H9 (cell line): ENCODE data around the gene ABI3. TPM values are rescaled to one million over a fixed set of nuclear protein-coding genes. Genes with fewer than 3 reads are reported as not detected.

Experiments
- DNase-seq: peaks from one replicate; pipeline ENCODE4 v3.0.0-alpha.2; 2017
- H2AFZ ChIP-seq: one replicate; pipeline ENCODE4 v1.6.1; 2013; ENCODE audit warnings: mild to moderate bottlenecking, low read length, control low read depth, moderate library complexity
- H2AK5ac ChIP-seq: 2 replicates; pipeline ENCODE4 v1.6.1; 2013; ENCODE audit warnings: low read length, control low read depth, mixed read lengths; ENCODE audit not compliant: insufficient read length
- H2BK120ac ChIP-seq: one replicate; pipeline ENCODE4 v1.6.1; 2013; ENCODE audit warnings: low read depth, mild to moderate bottlenecking, low read length, control low read depth, inconsistent platforms; ENCODE audit not compliant: poor library complexity, severe bottlenecking
- H2BK12ac ChIP-seq: 2 replicates; pipeline ENCODE4 v1.6.1; 2013; ENCODE audit warnings: low read length, control low read depth, mixed read lengths, low read depth; ENCODE audit not compliant: insufficient read length
- H2BK15ac ChIP-seq: 2 replicates; pipeline ENCODE4 v1.6.1; 2013; ENCODE audit warnings: low read depth, low read length, control low read depth
- H2BK20ac ChIP-seq: one replicate; pipeline ENCODE4 v1.6.1; 2013; ENCODE audit warnings: low read depth, mild to moderate bottlenecking, low read length, control low read depth, inconsistent platforms; ENCODE audit not compliant: poor library complexity, severe bottlenecking
- H2BK5ac ChIP-seq: 2 replicates; pipeline ENCODE4 v1.6.1; 2013; ENCODE audit warnings: low read length, control low read depth, mixed read lengths; ENCODE audit not compliant: insufficient read length
- H3K14ac ChIP-seq: 2 replicates; pipeline ENCODE4 v1.6.1; 2013; ENCODE audit warnings: low read length, control low read depth; ENCODE audit not compliant: insufficient read depth
- H3K18ac ChIP-seq: 2 replicates; pipeline ENCODE4 v1.6.1; 2013; ENCODE audit warnings: low read depth, mild to moderate bottlenecking, mixed read lengths, low read length, control low read depth; ENCODE audit not compliant: insufficient read length
- H3K23ac ChIP-seq: 2 replicates; pipeline ENCODE4 v1.6.1; 2013; ENCODE audit warnings: low read length, control low read depth, mixed read lengths, low read depth; ENCODE audit not compliant: insufficient read length
- H3K23me2 ChIP-seq: 2 replicates; pipeline ENCODE4 v1.6.1; 2013; ENCODE audit warnings: low read depth, mild to moderate bottlenecking, mixed read lengths, low read length, control low read depth; ENCODE audit not compliant: insufficient read length, poor library complexity, severe bottlenecking
- H3K27ac ChIP-seq: 2 replicates; pipeline ENCODE4 v1.5.1; 2013; ENCODE audit warnings: low read length, control low read depth, mixed read lengths, low read depth; ENCODE audit not compliant: insufficient read length
- H3K27me3 ChIP-seq: 2 replicates; pipeline ENCODE4 v1.6.1; 2013; ENCODE audit warnings: low read length, control low read depth, inconsistent platforms; ENCODE audit not compliant: insufficient read depth
- H3K4ac ChIP-seq: 2 replicates; pipeline ENCODE4 v1.6.1; 2013; ENCODE audit warnings: low read depth, mild to moderate bottlenecking, control low read depth, inconsistent platforms, low read length, moderate library complexity
- H3K4me1 ChIP-seq: 2 replicates; pipeline ENCODE4 v1.6.1; 2013; ENCODE audit warnings: low read length, control low read depth, inconsistent platforms; ENCODE audit not compliant: insufficient read depth
- H3K4me2 ChIP-seq: 2 replicates; pipeline ENCODE4 v1.6.1; 2013; ENCODE audit warnings: low read length, control low read depth, mixed read lengths; ENCODE audit not compliant: insufficient read length, insufficient read depth
- H3K56ac ChIP-seq: 2 replicates; pipeline ENCODE4 v1.6.1; 2013; ENCODE audit warnings: low read depth, mild to moderate bottlenecking, mixed read lengths, low read length, control low read depth; ENCODE audit not compliant: insufficient read length
- H3K79me1 ChIP-seq: 2 replicates; pipeline ENCODE4 v1.6.1; 2013; ENCODE audit warnings: low read depth, mild to moderate bottlenecking, moderate library complexity, low read length, control low read depth, inconsistent platforms; ENCODE audit not compliant: insufficient read depth, poor library complexity, severe bottlenecking
- H3K79me2 ChIP-seq: 2 replicates; pipeline ENCODE4 v1.6.1; 2013; ENCODE audit warnings: low read length, control low read depth, inconsistent platforms; ENCODE audit not compliant: insufficient read depth
- H3K9ac ChIP-seq: 2 replicates; pipeline ENCODE4 v1.6.1; 2013; ENCODE audit warnings: low read length, control low read depth, mixed read lengths; ENCODE audit not compliant: insufficient read length; ENCODE audit errors: extremely low read depth
- H3K9me3 ChIP-seq: one replicate; pipeline ENCODE4 v1.6.1; 2013; ENCODE audit warnings: low read depth, low read length, inconsistent platforms; ENCODE audit not compliant: control insufficient read depth
- H3T11ph ChIP-seq: one replicate; pipeline ENCODE4 v1.6.1; 2013; ENCODE audit warnings: mild to moderate bottlenecking, low read length, control low read depth, inconsistent platforms
- H4K20me1 ChIP-seq: one replicate; pipeline ENCODE4 v1.6.1; 2013; ENCODE audit not compliant: control insufficient read depth, insufficient read length, insufficient read depth
- H4K5ac ChIP-seq: 2 replicates; pipeline ENCODE4 v1.6.1; 2013; ENCODE audit warnings: low read depth, mild to moderate bottlenecking, mixed read lengths, low read length, control low read depth; ENCODE audit not compliant: insufficient read length
- H4K8ac ChIP-seq: replicated peaks from 2 replicates; pipeline ENCODE4 v1.6.1; 2013; ENCODE audit warnings: low read length, control low read depth, mixed read lengths, low read depth; ENCODE audit not compliant: insufficient read length
- H4K91ac ChIP-seq: 2 replicates; pipeline ENCODE4 v1.6.1; 2013; ENCODE audit warnings: low read depth, mild to moderate bottlenecking, moderate library complexity, mixed read lengths, low read length, control low read depth; ENCODE audit not compliant: insufficient read length
- H3K27ac Mint-ChIP-seq, 3 experiments: 2 replicates in 2 of 3; 3 replicates in 1 of 3; pipeline ENCODE4 v1.8.0; 2020 to 2021; ENCODE audit warnings: mixed read lengths in 3 of 3, mild to moderate bottlenecking in 1 of 3, moderate library complexity in 1 of 3
- H3K27me3 Mint-ChIP-seq: 2 replicates; pipeline ENCODE4 v1.8.0; 2021; ENCODE audit warnings: low read depth, mild to moderate bottlenecking, moderate library complexity, mixed read lengths
- H3K36me3 Mint-ChIP-seq, 3 experiments: 2 replicates in 2 of 3; 3 replicates in 1 of 3; pipeline ENCODE4 v1.8.0; 2020 to 2021; ENCODE audit warnings: low read depth in 3 of 3, mixed read lengths in 3 of 3; ENCODE audit not compliant: insufficient read depth in 1 of 3
- H3K4me1 Mint-ChIP-seq, 2 experiments: 2 replicates each; pipeline ENCODE4 v1.8.0; 2020; ENCODE audit warnings: mixed read lengths in 2 of 2
- H3K4me3 Mint-ChIP-seq, 2 experiments: 2 replicates in 1 of 2; 3 replicates in 1 of 2; pipeline ENCODE4 v1.8.0; 2020 to 2021; ENCODE audit warnings: mild to moderate bottlenecking in 2 of 2, mixed read lengths in 2 of 2, moderate library complexity in 1 of 2
- H3K9me3 Mint-ChIP-seq, 2 experiments: 2 replicates in 1 of 2; 3 replicates in 1 of 2; pipeline ENCODE4 v1.8.0; 2020; ENCODE audit warnings: mild to moderate bottlenecking in 2 of 2, mixed read lengths in 2 of 2, moderate library complexity in 1 of 2
- CTCF ChIP-seq: fragments of 200-600 bp; sonication (generic); conservative IDR thresholded peaks from 3 replicates; pipeline ENCODE4 v1.8.0; 2021; ENCODE audit warnings: antibody characterized with exemption, mild to moderate bottlenecking
- whole genome bisulfite sequencing: extraction: QIAGEN DNeasy Blood & Tissue Kit; methylation state at CpG from one replicate; pipeline ENCODE4 v1.1.7; 2013; ENCODE audit warnings: missing lambda C conversion rate, low lambda C conversion rate, mixed read lengths; ENCODE audit not compliant: insufficient read length; ENCODE audit errors: extremely low coverage; 5-methylcytosine and 5-hydroxymethylcytosine counted together
- total RNA-seq: library from RNA; stranded (reverse); gene quantifications from 2 replicates; pipeline ENCODE4 v1.2.1, GENCODE V29; 2021

Gene ABI3
- total RNA-seq, 1 experiment from 2014 or later: 2.1 TPM

- Mint-ChIP-seq H3K4me1 (peaks cover 14 to 16% of the 10 kb centered on the region in 2 experiments), H3K27ac (no peak overlapping the region), H3K36me3 (no peaks in the 10 kb centered on the region), H3K4me3 (no peak overlapping the region), H3K27me3 (no peaks in the 10 kb centered on the region; the same call in 1 of the 2 replicates), H3K9me3 (no peaks in the 10 kb centered on the region; a peak in 1 of 5 replicates)
- H2BK12ac ChIP-seq: no peak overlapping the region
- H3K14ac ChIP-seq: no peak overlapping the region
- H3K79me1 ChIP-seq: no peaks in the 10 kb centered on the region
- no CpG with 5 or more reads among the region's 1 CpG for WGBS
- H4K91ac ChIP-seq: no peak overlapping the region
- H3K27me3 ChIP-seq: no peaks in the 10 kb centered on the region
- no peak overlapping the region for H2BK20ac ChIP-seq
- no peak overlapping the region for H4K8ac ChIP-seq
- no peak overlapping the region for H3K18ac ChIP-seq
- no peak overlapping the region for H3K4ac ChIP-seq
- no peaks in the 10 kb centered on the region for H4K20me1 ChIP-seq
- H3K27ac ChIP-seq: no peak overlapping the region
- no peaks in the 10 kb centered on the region for H3K9me3 ChIP-seq
- no peak overlapping the region for H3K23ac ChIP-seq
- H3T11ph ChIP-seq: no peak overlapping the region
- TF ChIP-seq CTCF: no peak
- no peaks in the 10 kb centered on the region for H3K23me2 ChIP-seq
- no peak overlapping the region for H3K4me2 ChIP-seq
- H3K9ac ChIP-seq: no peak overlapping the region
- no peaks in the 10 kb centered on the region for H3K79me2 ChIP-seq
- no peak overlapping the region for H2BK15ac ChIP-seq
- no peak overlapping the region for H2BK120ac ChIP-seq
- H3K4me1 ChIP-seq: no peaks in the 10 kb centered on the region
- no peak overlapping the region for H2AK5ac ChIP-seq
- no peak overlapping the region for H2AFZ ChIP-seq
- H4K5ac ChIP-seq: no peak overlapping the region
- no peak overlapping the region for H2BK5ac ChIP-seq
- DNase-seq: no peak
- H3K56ac ChIP-seq: no peak overlapping the region
Observed at GRCh38 chr17:49240619-49241018, 30.1 kb downstream of the ABI3 start.
